Urothelium cell line (cell line): ENCODE measurements around the gene GRPEL1.

Experiments used
- DNase-seq: peaks from one replicate; pipeline ENCODE4 v3.0.0; 2011; ENCODE audit warnings: low spot score, mixed read lengths
- FAIRE-seq: peaks from 2 replicates; lab custom pipeline; 2011; peaks lifted over from hg19 to GRCh38; lab: Jason Lieb, UNC

Gene GRPEL1

DNA sequence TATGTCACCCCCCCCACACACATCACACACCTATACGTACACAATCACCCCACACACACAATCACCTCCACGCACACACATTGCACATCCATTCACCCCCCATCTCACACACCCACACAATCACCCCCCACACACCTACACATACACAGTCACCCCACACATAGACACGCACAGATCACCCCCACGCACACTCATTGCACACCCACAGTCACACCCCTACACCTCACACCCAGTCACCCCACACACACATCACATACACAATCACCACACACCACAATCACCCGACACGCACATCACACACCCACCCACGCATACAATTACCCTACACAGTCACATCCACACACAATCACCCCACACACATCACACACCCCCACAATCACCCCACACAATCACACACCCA is 40.6 kb downstream of the GRPEL1 start:
- FAIRE-seq (peak; percentile 65), DNase-seq (no peak)

DNA sequence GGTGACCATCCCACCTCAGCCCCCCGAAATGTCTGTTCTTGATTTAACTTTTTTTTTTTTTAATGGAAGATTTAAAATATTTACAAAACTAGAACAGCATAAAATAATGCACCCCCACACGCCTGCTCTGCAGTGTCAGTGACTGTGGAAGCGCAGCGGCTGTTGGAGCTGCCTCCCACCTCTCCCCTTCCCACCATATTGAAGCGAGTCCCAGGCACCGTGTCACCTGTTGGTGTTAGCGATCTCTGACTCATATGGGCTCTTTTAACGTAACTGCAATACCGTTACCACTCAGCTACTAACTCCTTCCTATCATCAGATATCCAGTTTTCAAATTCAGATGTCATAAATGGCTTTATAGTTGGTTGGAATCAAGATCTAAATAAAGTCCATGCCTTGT is 41.8 kb downstream of the GRPEL1 start:
- no peak for DNase-seq
- FAIRE-seq: no peak

DNA sequence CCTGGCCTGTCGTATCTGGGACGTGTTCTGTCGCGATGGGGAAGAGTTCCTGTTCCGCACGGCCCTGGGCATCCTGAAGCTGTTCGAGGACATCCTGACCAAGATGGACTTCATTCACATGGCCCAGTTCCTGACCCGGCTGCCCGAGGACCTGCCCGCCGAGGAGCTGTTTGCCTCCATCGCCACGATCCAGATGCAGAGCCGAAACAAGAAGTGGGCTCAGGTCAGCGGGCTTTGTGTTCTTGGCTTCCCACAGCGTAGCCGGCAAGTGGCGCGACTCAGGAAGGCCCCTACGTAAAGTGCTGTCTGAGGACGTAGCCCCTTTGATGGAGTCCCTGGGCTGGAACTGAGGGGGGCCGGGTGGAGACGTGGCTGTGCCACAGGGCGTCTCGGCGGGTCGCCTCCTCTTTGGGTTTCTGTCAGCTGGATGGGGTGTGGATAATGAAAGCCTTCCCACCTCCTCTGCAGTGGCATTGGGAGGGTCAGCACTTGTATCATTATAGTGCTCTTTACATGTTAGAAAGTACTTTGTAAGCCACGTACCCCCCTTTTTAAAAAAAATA is 42.7 kb downstream of the GRPEL1 start:
- no peak for FAIRE-seq
- DNase-seq: no peak

DNA sequence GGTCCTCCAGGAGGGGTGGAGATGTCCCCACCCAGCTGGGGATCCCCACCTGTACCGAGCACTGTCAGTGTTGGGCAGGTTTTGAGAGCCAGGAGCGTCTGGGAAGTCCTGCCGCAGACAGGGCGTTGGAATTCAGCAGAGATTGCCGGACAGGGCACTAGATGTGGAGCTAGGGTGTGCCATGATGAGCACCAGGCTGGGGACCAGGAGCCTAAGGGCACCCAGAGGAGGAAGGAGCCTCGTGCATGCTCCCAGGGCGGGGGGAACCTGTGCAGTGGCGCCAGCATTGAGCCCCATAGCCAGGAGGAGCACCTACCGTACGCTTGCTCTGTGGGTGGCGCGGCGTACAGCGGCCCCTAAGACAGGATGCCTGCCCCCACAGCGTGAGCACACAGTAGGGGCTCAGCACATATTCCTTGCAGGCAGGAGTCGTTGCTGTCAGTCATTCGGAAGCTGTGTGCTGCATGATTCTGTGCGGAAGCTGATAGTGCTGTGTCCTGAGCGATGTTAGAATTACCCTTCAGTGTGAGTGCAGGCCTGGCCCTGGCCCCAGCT is 43.5 kb downstream of the GRPEL1 start:
- DNase-seq: no peak
- FAIRE-seq: no peak

DNA sequence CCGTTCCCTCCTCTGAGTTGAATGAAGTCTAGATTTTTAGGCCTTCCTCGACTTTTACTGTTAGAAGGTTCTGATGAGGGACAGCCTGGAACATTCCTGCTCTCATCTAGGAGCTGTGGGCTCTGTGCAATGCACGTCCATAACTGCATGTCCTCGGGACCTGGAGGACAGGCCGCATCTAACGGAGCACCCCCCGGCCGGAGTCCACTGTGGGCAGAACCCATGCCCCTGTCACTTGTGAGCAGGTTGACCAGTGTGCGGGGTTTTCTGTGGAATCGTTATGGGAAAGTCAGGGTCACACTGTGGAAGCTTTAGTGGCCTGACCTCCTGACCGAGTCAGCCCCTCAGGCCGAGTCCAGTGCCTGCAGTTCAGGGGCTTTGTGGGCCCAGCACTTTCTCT is 44.0 kb downstream of the GRPEL1 start:
- no peak for FAIRE-seq

DNA sequence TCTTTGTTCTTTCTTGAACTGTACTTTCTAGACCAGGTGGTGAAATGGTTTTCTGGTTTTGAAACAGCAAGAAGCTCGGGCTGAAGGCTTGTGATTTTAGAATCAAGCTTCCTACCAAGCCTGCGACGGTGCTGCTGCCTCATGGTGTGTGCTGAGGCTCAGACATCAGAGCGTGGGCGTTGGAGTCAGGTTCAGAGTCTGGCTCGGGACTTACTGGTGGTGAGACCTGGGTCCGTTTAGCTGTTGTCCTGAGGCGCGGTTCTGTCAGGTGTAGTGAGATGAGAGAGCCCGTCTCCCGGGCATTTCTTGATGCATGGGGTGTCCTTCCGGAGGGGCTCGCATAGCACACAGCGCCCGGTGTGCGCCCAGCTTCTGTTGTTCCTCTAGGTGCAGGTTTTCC is 44.4 kb downstream of the GRPEL1 start:
- no peak for DNase-seq
- no peak for FAIRE-seq

More for the DNA sequence above, 44.0 kb downstream of the GRPEL1 start:
- DNase-seq: no peak

DNA sequence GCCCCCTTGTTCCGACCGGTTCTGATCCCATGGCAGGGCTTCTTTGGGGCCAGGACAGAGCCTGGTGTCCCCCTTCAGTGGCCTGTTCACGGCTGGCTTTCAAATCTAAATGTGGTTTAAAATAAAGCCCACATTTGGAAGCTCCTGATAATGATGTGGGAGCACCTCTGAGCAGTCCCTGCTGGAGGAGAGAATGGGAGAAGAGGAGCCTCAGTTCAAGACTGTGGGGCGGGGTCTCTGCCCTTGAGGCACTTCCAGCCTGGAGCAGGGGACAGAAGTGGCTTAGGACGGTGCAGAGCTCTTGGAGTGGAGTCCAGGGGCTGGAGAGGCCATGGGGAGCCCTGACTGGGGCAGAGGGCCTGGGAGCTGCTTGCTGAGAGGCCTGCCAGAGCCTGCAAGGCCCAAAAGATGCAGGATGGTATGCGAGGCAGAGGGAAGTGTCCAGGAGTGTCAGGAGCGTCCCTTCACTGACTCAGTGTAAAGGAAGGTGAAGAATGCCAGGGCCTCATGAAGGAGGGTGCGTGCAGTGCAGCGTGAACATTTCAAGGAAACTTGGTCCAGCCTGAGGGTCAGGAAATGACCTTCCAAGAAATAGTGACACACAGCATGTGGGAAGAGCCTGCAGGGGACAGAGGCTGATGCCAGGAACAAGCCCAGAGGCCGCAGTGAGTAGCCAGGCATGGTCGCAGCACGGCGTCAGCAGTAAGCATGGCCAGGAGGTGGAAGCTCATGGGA is 45.8 kb downstream of the GRPEL1 start:
- peak; percentile 62 for DNase-seq
- no peak for FAIRE-seq

DNA sequence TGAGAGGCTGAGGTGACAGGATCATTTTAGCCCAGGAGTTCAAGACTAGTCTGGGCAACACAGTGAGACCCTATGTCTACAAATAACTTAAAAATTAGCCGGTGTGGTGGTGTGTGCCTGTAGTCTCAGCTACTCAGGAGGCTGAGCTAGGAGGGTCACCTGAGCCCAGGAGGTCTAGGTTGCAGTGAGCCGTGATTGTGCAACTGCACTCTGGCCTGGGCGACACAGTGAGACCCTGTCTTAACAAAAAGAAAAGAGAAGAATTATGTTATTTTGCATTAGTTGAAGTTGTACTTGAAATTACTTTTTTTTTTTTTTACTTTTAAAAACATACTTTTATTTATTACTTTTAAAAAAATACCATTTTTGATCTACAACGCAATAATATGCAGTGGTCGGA is 46.5 kb downstream of the GRPEL1 start:
- FAIRE-seq: no peak
- DNase-seq: no peak

DNA sequence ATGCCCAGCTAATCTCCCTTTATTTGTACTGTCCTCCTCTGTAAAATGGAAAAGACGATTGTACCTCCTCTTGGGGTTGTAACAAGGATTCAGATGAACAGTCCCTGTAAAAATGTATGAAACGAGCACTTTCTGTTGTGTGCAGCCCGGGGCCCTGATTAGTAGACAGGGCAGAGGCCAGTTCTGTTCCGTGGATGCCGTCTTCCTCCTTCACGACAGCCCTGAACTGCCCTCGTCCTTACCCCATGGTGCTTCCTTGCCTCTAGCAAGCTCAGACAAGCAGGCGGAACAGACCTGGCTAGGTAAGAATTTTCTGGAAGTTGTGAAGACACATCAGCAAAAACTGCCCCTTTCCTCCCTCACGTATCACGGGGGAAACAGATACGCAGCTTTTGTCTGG is 47.0 kb downstream of the GRPEL1 start:
- FAIRE-seq (no peak), DNase-seq (no peak)

DNA sequence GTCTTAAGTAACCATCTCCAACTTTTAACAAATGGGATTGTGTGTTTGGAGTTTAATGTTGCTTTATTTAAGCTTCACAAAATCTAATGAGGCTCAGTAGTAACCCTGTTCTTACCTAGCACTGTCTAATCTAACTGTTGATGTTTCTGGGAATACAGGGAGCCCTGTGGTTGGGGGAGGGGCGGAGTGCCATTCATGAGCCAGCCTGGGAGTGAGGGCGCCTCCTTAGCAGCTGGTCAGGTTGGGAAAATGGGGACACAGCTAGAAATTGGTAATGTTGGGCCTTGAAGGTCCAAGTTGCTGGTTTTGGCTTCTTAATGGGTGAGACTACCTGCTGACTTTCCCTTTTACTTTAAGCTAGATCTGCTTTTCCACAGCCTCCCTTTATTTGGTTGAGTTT is 47.6 kb downstream of the GRPEL1 start:
- no peak for FAIRE-seq
- no peak for DNase-seq

DNA sequence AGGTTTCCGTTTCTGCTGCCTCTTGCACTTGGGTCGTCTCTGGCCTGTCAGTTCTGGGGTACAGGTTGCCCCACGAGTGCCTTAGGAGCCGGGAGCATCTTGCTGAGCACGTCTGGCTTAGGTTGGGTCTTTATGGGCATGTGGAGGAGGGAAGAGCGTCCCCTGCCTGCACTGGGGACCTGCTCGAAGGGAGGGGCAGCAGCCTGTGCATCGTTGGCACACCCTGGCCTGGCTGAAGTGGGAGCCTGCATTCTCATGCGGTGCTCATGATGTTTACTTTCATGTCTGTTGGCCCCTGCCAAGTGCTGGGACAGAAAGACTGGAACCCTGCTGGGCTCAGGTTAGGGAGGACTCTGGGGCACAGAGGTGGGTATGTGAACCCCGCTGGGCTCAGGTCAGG is 48.5 kb downstream of the GRPEL1 start:
- FAIRE-seq (no peak), DNase-seq (no peak)

DNA sequence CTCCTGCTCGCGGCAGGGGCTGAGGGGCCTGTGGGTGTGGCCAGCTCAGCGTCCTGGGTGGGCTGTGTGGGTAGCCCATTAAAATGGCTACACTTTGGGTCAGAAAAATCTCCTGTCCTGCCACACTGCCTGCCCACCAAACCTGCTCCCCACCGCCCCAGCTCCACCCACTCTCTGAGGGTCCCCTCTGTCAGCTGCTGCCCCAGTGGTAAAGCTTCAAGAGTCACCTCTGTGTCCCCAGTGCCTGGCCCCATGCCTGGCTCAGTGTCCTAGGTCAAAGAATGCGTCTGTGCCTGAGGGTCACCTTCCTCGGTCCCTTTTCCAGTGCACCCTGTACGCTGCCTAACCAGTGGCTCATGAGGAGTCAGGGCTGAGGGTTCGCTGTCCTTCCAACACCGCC is 49.6 kb downstream of the GRPEL1 start:
- FAIRE-seq: no peak

DNA sequence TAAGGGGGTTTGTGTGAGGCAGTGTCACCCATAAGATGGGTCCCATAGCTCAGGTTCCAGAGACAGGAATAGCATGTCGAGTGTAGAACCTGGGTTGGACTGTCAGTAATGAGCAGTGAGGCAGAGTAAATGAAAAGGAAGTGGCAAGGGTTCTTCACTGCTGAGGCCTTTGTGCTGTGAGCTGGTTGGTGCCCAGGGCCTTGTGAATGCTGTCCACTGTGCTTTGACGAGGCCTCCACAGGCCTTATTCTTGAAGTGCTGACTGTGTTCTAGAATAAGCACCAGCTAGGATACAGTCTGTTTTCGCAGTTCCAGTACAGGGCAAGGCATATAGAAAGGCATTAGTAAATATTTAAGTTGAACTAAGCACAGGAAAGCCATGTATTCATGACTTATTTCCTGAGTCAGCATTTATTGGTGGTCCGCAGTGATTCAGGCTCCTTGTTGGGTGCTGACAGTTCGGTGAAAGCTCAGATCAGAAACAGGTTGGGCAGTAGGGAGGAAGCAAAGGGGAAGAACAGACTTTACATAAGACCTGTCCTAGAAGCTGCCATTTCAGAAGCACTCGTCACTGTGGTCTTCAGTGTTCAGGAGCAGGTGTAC is 50.3 kb downstream of the GRPEL1 start:
- no peak for FAIRE-seq
- DNase-seq: no peak

More for the DNA sequence above, 49.6 kb downstream of the GRPEL1 start:
- no peak for DNase-seq

DNA sequence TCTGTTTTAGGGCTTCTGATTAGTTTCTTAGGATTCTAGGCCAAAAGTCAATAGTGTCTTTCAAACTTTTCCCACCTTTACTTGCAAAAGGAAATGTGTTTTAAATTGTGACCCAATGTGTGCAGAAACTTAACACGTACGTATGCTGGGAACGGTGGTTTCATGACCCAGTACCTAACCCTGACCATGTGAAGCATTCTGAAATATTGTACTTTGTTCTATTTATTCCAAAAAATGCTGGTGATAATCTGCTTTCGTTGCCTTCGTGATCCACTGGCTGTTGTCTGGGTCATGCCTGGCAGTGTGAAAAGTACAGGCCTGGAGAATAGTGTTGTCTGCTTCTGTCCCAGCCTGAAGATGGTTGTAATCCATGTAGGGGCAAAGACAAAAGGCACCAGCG is 51.4 kb downstream of the GRPEL1 start:
- FAIRE-seq: no peak

DNA sequence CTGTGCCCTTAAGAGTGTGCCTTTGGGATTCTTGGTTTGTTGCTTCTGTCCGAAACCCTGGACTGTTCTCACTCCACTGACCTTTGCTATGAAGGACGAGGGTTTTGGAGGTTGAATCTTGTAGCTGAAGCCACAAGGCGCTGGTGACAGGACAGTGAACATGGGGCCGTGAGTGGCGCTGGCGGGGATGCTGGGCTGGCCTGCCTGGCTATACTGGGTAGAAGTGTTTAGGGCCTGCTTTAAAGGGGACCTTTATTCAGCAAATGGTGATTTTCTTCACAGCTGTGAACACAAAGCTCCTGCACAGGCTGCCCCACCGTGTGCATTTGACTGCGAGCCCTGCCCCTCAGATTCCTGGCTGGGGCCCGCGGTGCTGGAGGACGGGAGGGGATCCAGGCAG is 51.8 kb downstream of the GRPEL1 start:
- no peak for DNase-seq
- no peak for FAIRE-seq

More for the DNA sequence above, 51.4 kb downstream of the GRPEL1 start:
- no peak for DNase-seq

DNA sequence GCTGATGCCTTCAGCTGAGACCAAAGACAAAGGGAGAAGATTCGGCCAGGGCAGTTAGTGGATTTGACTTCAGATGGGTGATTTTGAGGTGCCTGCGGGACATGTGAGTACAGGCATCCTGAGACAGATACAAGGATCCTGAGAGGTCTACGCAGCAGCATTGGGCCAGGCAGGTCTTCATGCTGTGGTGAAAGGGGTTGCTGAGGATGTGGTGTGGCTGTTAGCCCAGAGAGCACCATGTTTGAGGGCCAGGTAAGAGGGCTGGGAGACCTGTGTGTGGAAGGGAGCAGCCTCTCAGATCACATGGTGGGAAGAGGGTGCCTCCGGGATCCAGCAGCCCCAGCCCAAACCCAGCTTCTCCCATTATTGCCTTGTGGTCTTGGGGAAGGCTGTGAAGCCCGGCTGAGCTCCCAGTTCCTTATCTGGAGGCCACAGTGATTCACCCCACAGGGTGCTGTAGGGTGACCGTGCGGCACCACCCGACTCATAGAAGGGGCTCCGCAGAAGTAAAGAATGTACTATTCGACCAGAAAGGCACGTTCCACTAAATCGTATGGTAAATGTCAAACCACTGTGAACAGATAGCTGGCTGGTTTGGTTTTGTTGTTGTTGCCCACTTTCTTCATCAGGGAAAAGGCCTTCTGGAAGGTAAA is 52.4 kb downstream of the GRPEL1 start:
- FAIRE-seq (no peak), DNase-seq (no peak)

DNA sequence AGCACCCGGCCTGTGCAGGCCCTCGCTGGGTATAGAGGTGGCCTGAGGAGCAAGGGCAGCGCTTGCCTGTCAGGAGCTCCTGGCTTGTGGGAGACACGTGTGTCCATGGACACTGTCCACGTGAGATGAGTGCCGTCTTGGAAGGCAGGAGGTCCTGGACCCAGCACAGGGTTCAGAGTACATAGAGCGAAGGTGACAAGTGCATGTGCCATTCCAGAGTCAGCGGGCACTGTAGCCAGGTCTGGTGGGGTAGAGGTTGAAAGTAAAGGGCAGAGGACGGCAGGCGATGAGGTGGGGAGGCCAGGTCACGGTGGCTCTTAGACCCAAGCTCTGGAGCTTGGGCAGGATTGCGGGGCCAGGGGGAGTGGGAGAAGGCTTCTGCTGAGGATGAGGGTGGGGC is 53.0 kb downstream of the GRPEL1 start:
- no peak for FAIRE-seq
- DNase-seq: no peak

DNA sequence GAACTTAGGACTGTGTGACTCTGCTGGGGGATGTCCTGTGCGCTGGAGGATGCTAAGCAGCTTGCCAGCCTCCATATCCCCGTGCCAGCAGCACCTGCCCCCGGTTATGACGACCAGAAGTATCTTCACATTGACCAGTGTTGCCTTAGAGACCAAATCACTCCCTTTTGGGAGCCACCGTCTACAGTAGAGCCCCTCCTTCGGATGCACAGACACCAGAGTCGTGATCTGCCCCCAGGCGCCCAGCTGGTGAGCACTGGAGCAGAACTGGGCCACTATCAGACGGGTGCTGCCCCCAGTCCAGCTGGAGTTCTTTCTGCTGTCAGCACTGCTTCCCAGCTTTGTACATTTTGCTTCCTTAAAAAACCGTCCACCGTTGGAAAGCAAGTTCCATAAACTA is 54.7 kb downstream of the GRPEL1 start:
- no peak for DNase-seq
- no peak for FAIRE-seq

DNA sequence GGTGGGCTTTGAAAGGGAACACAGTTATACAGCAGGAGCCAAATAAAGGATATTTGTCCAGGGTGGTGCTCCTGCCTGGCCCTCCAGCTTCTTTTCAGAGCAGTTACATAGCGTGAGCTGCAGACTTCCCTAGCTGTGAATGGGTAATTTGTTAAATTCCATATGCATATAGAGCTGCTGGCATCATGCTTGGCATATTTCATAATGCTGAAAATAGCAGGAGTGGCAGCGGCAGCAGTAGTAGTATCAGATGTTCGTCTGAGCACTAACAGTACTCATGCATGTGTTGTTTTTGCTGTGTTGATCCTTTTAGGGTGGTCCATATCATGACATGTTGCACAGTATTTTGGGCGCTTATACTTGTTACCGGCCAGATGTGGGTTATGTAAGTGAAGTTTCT is 58.3 kb downstream of the GRPEL1 start:
- FAIRE-seq (no peak), DNase-seq (no peak)
